Ishikawa (cell line): ENCODE results near the gene DMD.

Experiments
- CEBPB ChIP-seq: IDR thresholded peaks from 2 replicates; pipeline ENCODE4 v1.6.1; 2012
- CREB1 ChIP-seq: IDR thresholded peaks from 2 replicates; pipeline ENCODE4 v1.6.1; 2012; ENCODE audit warnings: low read depth
- EGR1 ChIP-seq: IDR thresholded peaks from 2 replicates; pipeline ENCODE4 v1.6.1; 2012
- EP300 ChIP-seq: IDR thresholded peaks from 2 replicates; pipeline ENCODE4 v1.6.1; 2012; ENCODE audit warnings: borderline replicate concordance
- MAX ChIP-seq: IDR thresholded peaks from 2 replicates; pipeline ENCODE4 v1.6.1; 2012
- RAD21 ChIP-seq: IDR thresholded peaks from 2 replicates; pipeline ENCODE4 v1.6.1; 2012; ENCODE audit warnings: low read depth
- REST ChIP-seq: IDR thresholded peaks from 2 replicates; pipeline ENCODE4 v1.6.1; 2012; ENCODE audit warnings: low read depth, mild to moderate bottlenecking
- TAF1 ChIP-seq: IDR thresholded peaks from 2 replicates; pipeline ENCODE4 v1.6.1; 2012; ENCODE audit warnings: low read depth, mild to moderate bottlenecking
- TCF12 ChIP-seq: IDR thresholded peaks from 2 replicates; pipeline ENCODE4 v1.6.1; 2012; ENCODE audit warnings: low read depth
- USF1 ChIP-seq: IDR thresholded peaks from 2 replicates; pipeline ENCODE4 v1.6.1; 2012
- YY1 ChIP-seq: IDR thresholded peaks from 2 replicates; pipeline ENCODE4 v1.6.1; 2012; ENCODE audit warnings: low read depth
- ZBTB7A ChIP-seq: IDR thresholded peaks from 2 replicates; pipeline ENCODE4 v1.6.1; 2012; ENCODE audit warnings: low read depth

GRCh38 chrX:32545101-32545500 lies 666.2 kb downstream of the DMD start:
- no peak for TF ChIP-seq EP300
- TF ChIP-seq YY1: no peak
- TF ChIP-seq TAF1: no peak
- no peak for TF ChIP-seq ZBTB7A
- no peak for TF ChIP-seq REST
- TF ChIP-seq USF1: no peak
- TF ChIP-seq CREB1: no peak
- TF ChIP-seq RAD21: no peak
- no peak for TF ChIP-seq TCF12
- no peak for TF ChIP-seq EGR1
- no peak for TF ChIP-seq CEBPB
- no peak for TF ChIP-seq MAX
